H4 (cell line): ENCODE results near the gene HPSE2. TPM values are rescaled to one million over a fixed set of nuclear protein-coding genes. Genes with fewer than 3 reads are reported as not detected.
A peak's percentile ranks its signal among the peaks of the same experiment; 100 is the strongest.

Source experiments
- DNase-seq: peaks from one replicate; pipeline ENCODE4 v3.0.0-alpha.2; 2015; ENCODE audit warnings: low spot score
- total RNA-seq: library from RNA; depleted of rRNA; stranded (reverse); fragments of >200 nt; shearing (Covaris generic); gene quantifications from 2 replicates; pipeline ENCODE4 v1.2.3, GENCODE V29; 2014

HPSE2 gene
- total RNA-seq, 1 experiment from 2014 or later, result not detected

DNA sequence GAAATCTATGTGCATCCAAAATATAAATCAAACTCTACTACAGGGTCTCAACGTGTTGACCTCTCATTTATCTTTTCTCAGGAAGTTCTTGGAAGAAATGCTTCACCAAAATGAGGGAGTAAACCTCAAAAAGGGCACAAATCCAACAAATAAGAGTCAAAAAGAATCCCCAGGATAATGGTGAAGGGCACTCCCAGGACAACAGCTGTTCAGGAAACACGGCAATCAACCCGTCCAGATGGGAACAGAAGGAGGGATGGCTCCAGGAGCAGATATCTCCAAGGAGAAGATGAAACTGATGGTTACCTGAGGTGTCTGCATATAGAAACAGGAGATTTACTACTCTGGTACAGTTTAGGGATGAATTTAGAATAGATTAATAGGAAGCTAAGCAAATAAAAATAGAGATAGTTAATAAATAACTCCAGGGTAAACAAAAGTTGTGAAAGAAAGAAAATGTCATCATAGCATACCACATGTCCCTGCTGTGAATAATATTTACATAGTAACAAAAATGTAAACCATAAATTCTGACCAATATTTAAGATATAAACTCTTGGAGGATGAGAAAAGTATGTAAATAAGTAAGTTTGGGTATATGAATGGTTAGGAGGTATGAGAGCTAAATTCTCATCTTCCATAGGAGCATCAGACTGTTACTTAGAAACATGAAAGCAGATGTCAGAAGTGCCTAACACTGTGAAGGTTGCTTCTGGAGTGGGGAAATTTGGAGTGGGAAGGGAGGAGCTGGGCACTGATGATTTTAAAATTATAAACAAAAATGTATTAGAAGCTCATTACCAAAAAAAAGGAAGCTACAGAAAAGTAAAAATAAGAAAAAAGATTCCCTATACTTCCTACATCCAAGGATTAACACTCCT, 551.4 kb downstream of the HPSE2 start:
- DNase-seq, result no peak

DNA sequence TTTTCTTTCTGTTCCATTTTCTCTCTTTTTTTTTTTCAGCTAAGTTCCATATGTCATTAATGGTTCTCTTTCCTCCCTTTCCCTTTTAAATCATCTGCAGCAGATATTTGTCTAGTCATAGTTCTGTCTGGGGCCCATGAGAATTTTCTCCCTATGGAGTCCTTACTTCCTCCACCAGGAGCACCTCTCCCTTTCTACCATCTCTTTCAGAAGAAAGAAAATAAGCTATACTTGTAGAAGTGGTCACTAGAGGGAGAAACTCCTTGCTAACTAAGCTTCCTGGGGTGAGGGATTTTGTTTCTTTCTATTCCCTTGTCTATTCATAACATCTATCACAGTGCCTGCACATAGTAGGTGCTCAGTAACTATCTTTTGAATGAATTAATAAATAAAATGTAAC, 558.8 kb downstream of the HPSE2 start:
- DNase-seq, result peak; percentile 7

DNA sequence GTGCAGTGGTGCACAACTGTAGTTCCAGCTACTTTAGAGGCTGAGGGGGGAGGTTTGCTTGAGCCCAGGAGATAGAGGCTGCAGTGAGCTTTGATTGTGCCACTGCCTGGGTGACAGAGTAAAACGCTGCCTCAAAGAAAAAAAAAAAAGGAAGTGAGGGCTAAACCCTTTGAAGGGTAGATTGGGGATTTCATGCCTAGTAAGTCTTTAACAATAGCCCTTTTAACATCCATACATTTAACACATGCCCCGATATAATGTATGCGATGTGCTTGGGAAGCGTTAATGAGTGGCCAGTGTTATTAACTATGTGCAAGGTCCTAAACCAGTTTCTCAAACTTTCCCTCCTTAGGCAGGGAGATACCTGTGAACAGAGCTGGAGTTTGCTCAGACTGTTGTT, 559.8 kb downstream of the HPSE2 start:
- DNase-seq, result no peak

DNA sequence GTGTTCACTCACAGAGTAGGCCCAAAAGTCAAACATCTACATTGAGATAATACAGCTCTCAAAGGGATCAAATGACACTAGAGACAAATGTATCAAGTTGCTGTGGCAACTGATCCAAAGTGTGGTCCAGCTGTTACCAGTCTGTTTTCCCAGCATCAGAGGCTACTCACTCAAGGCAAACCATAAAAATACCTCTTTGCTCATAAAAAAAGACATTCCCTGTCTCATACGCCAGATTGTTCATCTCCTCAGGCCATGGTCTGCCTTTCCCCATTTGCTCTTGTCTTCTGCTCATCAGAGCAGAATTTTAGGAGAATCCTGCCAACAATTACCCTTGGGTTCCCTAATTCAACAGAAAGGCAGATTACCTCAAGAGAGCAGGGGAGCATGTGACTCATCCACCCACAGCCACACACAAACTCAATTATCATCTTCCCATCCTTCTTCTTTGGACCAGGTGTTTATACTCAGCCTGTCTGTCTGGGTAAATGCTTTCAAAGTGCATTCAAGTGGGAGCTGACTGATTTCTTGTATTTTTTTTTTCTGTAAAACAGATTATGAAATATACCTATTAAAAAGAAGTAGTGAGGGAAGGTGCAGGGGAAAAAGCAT, 562.4 kb downstream of the HPSE2 start:
- no peak for DNase-seq

DNA sequence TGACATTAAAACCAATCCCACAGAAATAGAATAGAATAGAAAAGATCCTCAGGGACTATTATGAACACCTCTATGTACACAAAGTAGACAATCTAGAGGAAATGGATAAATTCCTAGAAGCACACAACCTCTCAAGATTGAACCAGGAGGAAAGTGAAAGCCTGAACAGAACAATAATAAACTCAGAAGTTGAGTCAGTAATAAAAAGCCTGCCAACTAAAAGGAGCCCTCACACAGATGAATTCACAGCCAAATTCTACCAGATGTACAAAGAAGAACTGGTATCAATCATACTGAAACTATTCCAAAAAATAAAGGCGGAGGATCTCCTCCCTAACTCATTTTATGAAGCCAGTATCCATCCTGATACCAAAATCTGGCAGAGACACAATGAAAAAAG, 568.6 kb downstream of the HPSE2 start:
- no peak for DNase-seq

DNA sequence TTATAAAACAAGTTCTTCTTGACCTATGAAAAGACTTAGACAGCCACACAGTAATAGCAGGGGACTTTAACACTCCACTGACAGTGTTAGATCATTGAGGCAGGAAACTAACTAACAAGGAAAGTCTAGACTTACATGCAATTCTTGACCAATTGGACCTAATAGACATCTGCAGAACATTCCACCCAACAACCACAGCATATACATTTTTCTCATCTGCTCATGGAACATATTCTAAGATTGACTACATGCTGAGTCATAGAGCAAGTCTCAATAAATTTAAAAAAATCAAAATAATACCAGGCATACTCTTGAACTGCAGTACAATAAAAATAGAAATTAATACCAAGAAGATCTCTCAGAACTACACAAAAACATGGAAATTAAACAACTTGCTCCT, 569.4 kb downstream of the HPSE2 start:
- no peak for DNase-seq

DNA sequence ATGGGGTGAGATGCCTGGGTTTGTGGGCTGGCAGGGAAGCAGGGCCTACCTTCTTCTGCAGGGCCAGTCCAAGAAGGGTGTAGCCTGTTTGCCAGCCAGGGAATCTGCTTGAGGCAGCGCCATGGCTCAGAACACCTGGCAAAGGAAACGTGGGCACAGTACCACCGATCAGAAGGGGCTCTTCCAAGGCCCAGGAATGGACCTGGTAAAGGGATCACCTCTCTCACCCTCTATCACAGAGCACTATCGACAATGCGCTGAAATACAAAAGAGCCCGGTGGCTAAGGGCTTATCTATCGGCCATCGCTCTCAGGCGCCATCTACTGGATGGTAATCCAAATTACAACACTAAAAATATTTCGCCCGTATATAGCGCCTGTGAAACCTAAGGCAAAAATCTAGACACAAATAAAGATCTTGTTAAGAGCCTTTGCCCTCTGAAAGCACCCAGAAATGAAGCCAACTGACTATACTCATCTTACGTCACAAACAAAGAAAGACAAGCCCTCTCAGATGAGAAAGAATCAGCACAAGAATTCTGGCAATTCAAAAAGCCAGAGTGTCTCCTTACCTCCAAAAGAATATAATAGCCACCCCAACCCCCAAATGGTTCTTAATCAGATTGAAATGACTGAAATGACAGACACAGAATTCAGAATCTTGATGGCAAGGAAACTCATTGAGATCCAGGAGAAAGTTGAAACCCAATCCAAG, 571.2 kb downstream of the HPSE2 start:
- DNase-seq, result peak; percentile 6

DNA sequence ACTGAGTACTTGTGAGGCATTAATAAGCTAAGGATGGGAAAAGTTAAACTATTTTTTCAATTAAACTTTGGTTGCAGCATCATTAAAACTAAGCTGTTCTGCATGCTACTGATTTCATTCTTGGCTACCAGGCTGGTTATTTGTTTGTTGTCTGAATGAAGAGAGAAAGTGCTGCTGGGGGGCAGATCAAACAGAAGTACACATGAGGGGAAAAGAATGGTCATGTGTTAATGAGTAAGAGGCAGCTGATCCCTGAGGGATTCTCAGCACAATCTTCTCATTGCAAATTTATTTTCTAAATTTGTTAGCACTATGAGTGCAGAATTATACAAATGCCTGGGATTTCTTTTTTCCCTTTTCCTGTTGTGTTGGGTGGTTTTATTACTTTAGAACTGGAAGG, 575.7 kb downstream of the HPSE2 start:
- DNase-seq, result no peak

DNA sequence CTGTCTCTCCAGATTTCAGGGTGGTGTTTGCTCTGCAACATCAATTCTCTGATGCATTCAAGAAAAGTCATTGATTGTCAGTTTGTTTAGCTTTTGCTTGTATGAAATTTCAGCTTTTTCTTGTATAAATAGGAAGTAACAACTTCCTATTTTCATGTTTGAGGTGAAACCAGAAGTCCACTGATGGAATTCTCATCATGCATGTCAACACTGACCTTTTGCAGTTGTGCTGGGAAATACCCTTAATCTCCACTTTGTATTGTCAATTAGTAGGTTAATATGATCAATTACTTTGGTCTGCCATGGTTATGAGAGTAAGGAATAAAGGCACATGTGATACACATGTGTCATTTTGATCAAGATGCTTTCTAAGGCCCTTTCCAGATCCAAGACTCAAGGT, 580.2 kb downstream of the HPSE2 start:
- no peak for DNase-seq

DNA sequence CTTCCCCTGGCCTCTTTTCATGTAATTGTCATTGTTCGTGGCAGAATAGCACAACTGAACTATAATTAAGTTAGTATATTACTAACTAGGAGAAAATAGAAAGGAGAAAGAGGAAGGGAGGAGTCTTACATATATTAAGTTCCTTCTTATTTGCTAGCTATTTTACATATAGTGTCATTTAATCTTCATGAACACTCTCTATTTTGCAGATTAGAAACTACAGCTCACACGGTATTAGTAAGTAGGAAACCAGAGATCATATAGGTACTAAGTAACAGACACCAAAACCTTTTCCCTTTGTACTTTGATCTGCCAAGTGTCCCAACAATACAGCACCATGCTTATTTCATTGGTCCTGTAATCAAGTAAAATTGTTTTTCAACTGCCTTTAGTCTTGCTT, 586.5 kb downstream of the HPSE2 start:
- no peak for DNase-seq

DNA sequence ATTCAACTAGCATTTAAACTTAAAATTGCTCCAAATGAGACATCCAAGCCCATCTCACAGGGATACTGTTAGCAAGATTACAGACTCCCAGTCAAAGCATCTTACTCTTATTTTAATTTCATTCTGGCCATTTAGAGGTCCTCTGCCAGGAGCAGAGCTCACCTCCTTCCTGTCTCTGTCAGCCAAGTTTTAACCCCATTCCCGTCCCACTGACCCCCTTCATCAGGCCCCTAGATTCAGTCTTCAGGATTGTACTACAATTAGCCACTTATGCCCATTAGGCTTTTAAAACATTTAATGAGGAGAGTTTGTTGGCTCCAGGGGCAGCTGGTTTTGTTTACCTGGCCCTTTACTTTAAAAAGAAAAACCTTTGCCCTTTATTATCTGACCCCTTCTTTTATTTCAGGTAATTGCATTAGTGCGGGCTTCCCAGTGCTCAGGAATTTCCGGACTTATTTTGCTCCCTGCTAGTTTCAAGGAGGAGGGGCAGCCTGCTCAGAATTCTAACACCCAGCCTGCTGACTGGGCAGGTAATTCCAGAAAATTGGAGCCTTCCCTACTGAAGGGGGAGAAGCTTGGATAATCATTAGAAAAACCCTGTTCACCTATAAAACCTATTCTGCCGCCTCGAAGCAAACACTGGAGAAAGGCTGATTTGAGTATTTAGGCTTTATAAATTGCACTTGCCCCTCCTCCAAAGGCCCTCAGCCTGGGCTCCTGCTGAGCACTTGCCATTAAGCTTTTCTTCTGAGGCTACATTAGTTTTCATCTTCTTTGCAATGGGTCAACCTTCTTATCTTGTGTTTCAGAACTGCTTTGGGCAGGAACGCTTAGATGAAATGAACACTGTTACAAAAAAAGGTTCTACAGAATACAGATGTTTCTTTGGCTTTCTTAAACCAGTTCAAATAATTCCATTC, 588.4 kb downstream of the HPSE2 start:
- DNase-seq, result no peak

DNA sequence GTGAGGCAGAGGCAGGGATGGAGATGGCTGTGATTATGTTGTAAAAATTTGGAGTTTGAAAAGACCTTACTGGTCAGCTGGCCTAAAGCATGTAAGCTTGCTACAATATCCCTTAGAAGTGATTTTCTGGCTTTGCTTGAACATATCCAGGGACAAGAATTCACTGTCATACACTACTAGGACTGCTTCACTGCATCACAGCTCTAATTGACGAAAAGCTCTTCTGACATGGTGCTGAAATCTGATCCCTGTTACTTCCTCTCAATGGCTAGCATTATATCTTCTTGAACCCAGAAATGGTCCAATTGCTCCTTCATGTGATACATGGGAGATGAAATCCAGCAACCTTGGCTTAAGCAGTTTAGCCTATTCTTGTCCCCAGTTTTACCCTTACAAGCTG, 591.2 kb downstream of the HPSE2 start:
- DNase-seq, result no peak

DNA sequence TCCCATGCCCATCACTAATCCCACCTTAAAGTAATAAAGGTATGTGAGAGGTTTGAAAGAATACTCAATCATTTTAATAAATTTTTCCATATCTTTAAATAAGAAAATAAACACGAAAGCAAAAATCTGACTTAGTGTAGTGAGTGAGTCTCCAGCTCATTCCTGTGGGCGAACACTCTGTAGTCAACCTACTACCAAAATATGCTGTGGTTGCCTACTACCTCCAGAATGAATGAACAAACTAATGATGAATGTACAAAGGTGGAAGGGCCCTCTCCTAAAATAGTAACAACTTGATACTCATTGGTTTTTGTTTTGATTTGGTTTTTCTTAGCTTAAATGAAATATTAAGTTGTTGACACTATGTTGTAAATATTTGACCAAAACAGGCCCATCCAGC, 593.4 kb downstream of the HPSE2 start:
- no peak for DNase-seq

DNA sequence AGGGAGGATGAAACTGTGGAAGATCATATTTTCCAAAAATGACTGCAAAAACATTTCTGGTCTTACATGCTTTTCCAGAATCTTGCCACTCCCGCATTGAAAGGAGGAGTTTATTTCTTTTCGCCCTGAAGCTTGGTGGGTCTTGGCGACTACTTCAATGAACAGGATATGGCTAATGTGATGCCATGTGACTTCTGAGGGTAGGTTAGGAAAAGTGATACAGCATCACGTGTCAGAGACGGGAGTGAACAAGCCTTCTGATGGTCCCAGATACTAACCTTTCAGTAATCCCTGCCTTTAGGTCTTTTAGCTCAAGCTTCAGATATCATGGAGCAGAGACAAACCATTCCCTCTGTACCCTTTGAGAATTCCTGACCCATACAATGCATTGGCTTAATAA, 596.7 kb downstream of the HPSE2 start:
- DNase-seq, result no peak

DNA sequence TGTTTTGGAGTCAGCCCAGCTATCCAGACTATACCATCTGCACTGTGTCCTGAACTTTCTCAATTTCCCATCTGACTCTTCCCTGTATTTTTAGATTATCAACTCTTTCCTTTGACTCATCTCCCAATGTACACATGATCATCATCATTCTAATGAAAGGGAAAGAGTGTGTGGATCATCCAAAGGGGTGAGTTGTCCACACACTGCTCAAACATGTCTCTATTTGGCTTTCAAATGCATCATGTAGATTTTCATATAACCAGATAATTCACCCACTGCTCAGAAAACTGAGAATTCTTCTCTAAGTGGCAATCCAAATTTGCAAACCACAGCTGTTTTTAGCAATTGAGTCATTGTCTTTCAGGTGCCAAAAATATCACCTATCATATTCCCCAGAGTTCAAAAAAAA, 598.7 kb downstream of the HPSE2 start:
- no peak for DNase-seq

DNA sequence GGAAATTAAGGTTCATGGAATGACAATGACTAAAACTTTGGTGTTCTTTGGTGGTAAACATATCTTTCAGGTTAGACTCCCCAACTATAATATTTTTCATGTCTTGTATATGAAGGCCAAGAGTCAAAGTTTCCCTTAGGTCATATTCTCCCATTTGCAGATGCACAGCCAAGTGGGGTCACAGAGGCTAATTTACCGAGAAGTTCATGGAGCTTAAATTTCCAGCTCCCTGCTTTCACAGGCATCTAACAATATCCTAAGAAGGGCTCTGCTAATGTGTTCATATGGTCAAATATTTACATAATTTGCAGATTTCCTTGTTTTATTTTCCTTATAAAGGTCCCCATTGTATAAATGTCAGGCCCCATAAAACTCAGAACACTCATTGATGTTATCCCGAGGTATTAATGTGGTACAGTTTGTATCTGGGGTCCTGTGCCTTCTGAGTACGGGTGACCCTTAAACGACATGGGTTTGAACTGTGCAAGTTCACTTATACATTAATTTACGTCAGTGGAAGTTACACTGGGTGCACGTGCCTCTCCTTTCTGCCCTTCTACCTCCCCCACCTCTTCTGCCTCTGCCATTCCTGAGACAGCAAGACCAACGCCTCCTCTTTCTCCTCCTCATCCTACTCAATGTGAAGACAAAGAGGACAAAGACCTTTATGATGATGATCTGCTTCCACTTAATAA, 603.0 kb downstream of the HPSE2 start:
- no peak for DNase-seq

DNA sequence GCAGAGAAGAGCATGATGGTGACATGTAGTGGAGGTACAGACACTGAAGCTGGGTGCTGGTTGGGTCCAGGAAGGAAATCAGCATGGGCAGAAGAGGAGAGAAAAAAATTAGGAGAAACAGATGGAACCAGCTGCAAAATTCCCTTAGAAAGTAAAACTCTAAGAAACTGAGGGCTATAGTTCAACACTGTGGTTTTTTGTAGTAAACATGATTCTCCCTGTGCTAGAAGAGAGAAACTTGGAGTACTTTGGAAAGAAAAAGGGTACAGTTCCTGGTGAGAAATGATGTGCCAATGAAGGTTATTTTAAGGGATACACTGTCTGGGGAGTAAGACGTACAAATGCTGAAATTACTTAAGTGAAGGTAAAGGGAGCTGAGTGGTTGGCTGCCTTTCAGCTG, 607.4 kb downstream of the HPSE2 start:
- DNase-seq, result no peak

DNA sequence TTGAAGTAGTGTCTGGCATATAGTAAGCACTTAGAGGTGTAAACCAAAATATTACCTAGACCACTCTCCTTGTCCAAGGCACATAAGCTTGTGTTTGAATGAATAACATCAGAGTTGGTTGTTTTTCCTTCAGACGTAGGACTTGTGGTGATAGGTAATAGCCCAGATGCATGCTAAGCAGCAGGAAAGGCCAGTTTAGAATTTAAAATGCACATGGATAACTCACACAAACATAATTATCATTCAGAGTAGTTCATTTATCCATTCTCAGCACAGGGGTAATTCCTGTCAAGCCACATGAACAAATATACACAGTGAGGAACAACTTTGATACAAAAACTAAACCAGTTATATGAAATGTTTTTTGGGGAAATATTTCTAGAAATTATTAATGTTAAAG, 607.9 kb downstream of the HPSE2 start:
- no peak for DNase-seq

DNA sequence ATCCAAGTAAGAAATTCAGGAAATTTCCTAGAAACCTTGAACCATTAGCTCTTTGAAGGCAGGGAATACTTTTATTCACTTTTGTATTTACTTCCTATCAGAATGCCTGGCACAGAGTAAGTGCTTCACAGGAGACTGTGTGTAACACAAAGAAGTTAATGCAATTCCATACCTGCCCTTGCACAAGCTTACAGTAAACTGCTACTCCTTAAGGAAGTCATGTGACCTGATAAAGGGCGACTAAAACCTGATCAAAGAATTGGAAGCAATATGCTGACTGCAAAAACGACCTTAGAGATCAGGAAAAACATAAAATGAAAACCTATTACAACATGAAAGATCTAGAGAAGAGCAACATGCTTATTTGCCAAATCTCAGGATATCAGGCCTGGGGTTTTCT, 610.7 kb downstream of the HPSE2 start:
- no peak for DNase-seq

DNA sequence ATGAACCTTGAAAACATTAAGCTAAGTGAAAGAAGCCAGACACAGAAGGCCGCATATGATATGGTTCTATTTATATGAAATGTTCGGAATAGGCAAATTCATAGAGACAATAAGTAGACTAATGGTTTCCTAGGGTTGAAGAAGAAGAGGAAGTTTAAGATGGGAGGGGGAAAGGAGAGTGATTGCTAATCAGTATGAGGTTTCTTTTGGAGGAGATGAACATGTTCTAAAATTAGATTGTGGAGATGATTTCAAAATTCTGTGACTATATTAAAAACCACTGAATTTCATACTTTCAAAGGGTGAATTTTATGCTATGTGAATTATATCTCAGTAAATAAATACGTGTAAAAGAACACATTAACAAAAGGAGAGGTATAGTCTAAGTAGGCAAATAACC, 612.5 kb downstream of the HPSE2 start:
- DNase-seq, result no peak

DNA sequence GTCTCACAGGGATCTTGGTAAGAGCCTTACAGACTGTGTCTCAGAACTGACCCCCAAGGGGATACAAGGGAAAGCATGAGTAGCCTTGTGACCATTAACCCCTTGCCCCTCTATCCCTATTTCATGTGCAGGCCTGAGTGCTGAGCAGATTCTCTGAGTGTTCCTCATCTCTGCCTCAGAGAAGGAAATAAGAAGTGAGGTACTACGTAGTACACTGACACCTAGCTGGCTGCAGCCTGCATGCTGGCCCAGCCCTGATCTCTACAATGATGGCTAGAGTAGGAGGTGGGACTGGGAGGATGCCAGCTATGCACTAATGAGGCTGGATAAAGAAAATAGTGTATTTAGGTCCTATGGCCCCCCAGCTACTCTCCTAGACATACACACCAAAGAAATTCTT, 614.0 kb downstream of the HPSE2 start:
- DNase-seq, result no peak
